Metanephros (tissue), 1 donor: ENCODE data around the gene KRT1. TPM values are rescaled to one million over a fixed set of nuclear protein-coding genes. Genes with fewer than 3 reads are reported as not detected.

ENCODE experiments used
- total RNA-seq: library from RNA; depleted of rRNA; stranded (reverse); fragments of >200 nt; gene quantifications from one replicate; pipeline ENCODE4 v1.2.3, GENCODE V29; 2014

The KRT1 gene
- 2.2 TPM for total RNA-seq

GRCh38 chr12:52680363-52680762 is at the start of gene KRT1:
Gene KRT1 (minus strand): TSS chr12:52680407. CDS start chr12:52680348, 59 bp downstream.

GRCh38 chr12:52703424-52703823 is 23.2 kb upstream of the KRT1 start, which contains the start of gene KRT77:
Gene KRT77 (minus strand): TSS chr12:52703524. CDS start chr12:52703434, 90 bp downstream.

GRCh38 chr12:52651726-52652261 is 28.4 kb downstream of the KRT1 start, which contains the start of gene KRT2:
Gene KRT2 (minus strand): TSS chr12:52652211. CDS start chr12:52652142, 69 bp downstream.

Other genes with a start within 250 kb of the KRT1 start
- not detected for gene KRT75, start 246.0 kb downstream of the KRT1 start, total RNA-seq
- not detected for gene KRT6B, start 228.3 kb downstream of the KRT1 start, total RNA-seq
- not detected for gene KRT6C, start 206.6 kb downstream of the KRT1 start, total RNA-seq
- not detected for gene KRT6A, start 187.2 kb downstream of the KRT1 start, total RNA-seq
- 2.6 TPM for gene KRT5, start 160.0 kb downstream of the KRT1 start, total RNA-seq
- gene KRT71, start 127.3 kb downstream of the KRT1 start, total RNA-seq = 0.29 TPM
- not detected for gene KRT74, start 106.6 kb downstream of the KRT1 start, total RNA-seq
- not detected for gene KRT72, start 78.9 kb downstream of the KRT1 start, total RNA-seq
- not detected for gene KRT73, start 61.8 kb downstream of the KRT1 start, total RNA-seq
- gene KRT2, start 28.2 kb downstream of the KRT1 start, total RNA-seq = not detected
- gene KRT77, start 23.1 kb upstream of the KRT1 start, total RNA-seq = not detected
- gene KRT76, start 96.9 kb upstream of the KRT1 start, total RNA-seq = not detected
- gene KRT3, start 115.7 kb upstream of the KRT1 start, total RNA-seq = not detected
- gene KRT4, start 133.7 kb upstream of the KRT1 start, total RNA-seq = 0.29 TPM
- gene KRT79, start 153.9 kb upstream of the KRT1 start, total RNA-seq = not detected
- gene KRT78, start 168.6 kb upstream of the KRT1 start, total RNA-seq = not detected
- gene KRT8, start 224.7 kb upstream of the KRT1 start, total RNA-seq = 177 TPM